NCI-H2227 (cell line): ENCODE results near the gene CENPL.

ENCODE experiments used
- DNase-seq: peaks from one replicate; lab custom pipeline; 2025; ENCODE audit not compliant: unreplicated experiment; lab: John Stamatoyannopoulos, UW

The CENPL gene

DNA sequence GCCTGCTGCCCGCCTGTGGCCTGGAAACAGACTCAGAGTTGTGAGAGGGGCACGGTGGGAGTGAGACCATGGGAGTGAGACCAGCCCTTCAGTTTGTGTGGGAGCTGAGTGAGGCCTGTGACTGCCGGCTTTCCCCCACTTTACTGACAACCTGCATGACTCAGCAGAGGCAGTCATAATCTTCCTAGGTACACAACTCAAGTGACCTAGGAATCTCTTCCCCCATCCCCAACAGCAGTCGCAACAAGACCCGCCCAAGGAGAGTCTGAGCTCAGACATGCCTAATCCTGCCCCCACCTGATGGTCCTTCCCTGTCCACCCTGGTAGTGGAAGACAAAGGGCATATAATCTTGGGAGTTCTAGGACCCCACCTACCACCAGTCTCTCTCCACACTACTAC lies 65.7 kb downstream of the CENPL start:
- DNase-seq: no peak

DNA sequence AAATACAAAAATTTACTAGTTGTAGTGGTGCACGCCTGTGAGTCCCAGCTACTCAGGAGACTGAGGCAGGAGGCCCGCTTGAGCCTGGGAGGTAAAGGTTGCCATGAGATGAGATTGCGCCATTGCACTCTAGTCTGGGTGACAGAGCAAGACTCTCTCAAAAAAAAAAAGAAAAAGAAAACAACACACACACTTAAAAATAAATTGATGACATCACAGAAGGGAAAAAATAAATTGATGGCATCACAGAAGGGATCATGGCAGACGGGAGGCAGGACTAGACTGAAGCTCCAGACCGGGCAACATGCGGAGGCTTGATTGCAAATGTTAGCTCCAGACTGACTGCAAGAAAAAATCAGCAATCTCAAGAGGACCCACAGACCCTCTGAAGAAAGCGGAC lies 66.6 kb downstream of the CENPL start:
- no peak for DNase-seq

DNA sequence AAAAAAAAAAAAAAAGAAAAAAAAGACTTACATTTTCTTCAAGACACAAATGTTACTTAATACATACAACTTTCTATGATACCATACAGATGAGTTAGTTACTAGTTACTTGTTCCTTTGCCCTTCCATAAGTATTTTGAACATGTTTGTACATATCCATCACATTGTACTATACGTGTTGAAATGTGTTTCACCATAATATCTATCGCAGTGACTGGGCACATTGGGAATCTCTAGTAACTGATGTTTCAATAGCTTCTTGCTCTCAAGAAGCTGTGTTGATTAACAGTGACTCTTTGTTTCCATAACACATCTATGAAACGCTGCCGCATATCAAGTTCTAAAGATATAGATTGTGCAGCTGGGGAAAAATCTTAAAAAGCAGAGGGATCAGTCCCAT lies 67.0 kb downstream of the CENPL start:
- DNase-seq: no peak

DNA sequence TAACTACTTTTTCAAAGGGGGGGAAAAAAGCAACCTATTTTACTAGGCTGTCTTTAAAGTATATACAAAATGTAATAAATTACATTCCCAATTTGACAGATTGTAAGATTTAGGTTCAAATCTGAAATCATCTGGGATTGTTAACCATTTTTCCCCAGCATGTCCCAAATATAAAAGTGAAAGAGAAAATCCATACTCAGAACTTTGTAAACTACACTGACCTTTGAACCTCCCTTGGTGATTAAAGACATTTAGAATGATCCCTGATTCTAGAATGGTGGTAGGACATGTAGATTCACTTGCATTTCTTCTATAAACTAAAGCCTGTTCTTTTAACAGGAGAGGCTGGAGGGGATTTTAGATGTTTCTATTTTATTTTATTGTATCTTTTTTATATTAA lies 70.9 kb downstream of the CENPL start:
- DNase-seq: no peak
